CD4-positive, CD25-positive, alpha-beta regulatory T cell (primary cell): Measurements from ENCODE around the gene SLC15A1. TPM values are rescaled to one million over a fixed set of nuclear protein-coding genes. Genes with fewer than 3 reads are reported as not detected.

Experiments
- ATAC-seq, 2 donors: fragments of 150-1000 bp; cut with Tn5 transposase; one replicate each; pipeline ENCODE4 v1.10.0; 2021; ENCODE audit warnings: low read depth in 2 of 2, moderate number of reproducible peaks in 2 of 2, moderate library complexity in 1 of 2
- DNase-seq, 3 donors: peaks; one replicate each; pipeline versions ENCODE4 v3.0.0 to v3.0.0-alpha.2; 2012 to 2022; ENCODE audit warnings: mixed read lengths in 1 of 3
- H3K27ac ChIP-seq: one replicate; pipeline ENCODE4 v1.7.0; 2013; ENCODE audit warnings: mild to moderate bottlenecking, low read length; ENCODE audit not compliant: insufficient read depth, poor library complexity, severe bottlenecking
- H3K27me3 ChIP-seq: one replicate; pipeline ENCODE4 v1.7.0; 2013; ENCODE audit warnings: low read length; ENCODE audit not compliant: control insufficient read depth, insufficient read depth
- H3K36me3 ChIP-seq: one replicate; pipeline ENCODE4 v1.7.0; 2013; ENCODE audit warnings: mild to moderate bottlenecking, low read length, moderate library complexity; ENCODE audit not compliant: control insufficient read depth, insufficient read depth
- H3K4me1 ChIP-seq: 2 replicates; pipeline ENCODE4 v1.7.0; 2013; ENCODE audit warnings: mild to moderate bottlenecking, low read length; ENCODE audit not compliant: insufficient read depth, control insufficient read depth, poor library complexity, severe bottlenecking
- H3K4me3 ChIP-seq: one replicate; pipeline ENCODE4 v1.7.0; 2013; ENCODE audit warnings: low read depth, mild to moderate bottlenecking, low read length, moderate library complexity
- H3K9me3 ChIP-seq, 2 experiments: 1 replicate in 1 of 2; 2 replicates in 1 of 2; pipeline ENCODE4 v1.7.0; 2013; ENCODE audit warnings: low read length in 2 of 2, mild to moderate bottlenecking in 1 of 2, moderate library complexity in 1 of 2; ENCODE audit not compliant: control insufficient read depth in 2 of 2
- H3K27ac Mint-ChIP-seq, 3 donors: one replicate each; pipeline ENCODE4 v1.8.0; 2020 to 2022; ENCODE audit warnings: mild to moderate bottlenecking in 3 of 3, mixed read lengths in 3 of 3, moderate library complexity in 2 of 3
- H3K27me3 Mint-ChIP-seq: one replicate; pipeline ENCODE4 v1.8.0; 2022; ENCODE audit warnings: mild to moderate bottlenecking, mixed read lengths
- H3K36me3 Mint-ChIP-seq: one replicate; pipeline ENCODE4 v1.8.0; 2020; ENCODE audit warnings: mixed read lengths
- H3K4me1 Mint-ChIP-seq, 4 donors: one replicate each; pipeline ENCODE4 v1.8.0; 2020 to 2022; ENCODE audit warnings: mixed read lengths in 4 of 4, mild to moderate bottlenecking in 1 of 4
- H3K4me3 Mint-ChIP-seq, 4 donors: one replicate each; pipeline ENCODE4 v1.8.0; 2020 to 2022; ENCODE audit warnings: mild to moderate bottlenecking in 4 of 4, mixed read lengths in 4 of 4, moderate library complexity in 3 of 4
- H3K9me3 Mint-ChIP-seq, 7 donors: one replicate each; pipeline ENCODE4 v1.8.0; 2020 to 2022; ENCODE audit warnings: mixed read lengths in 7 of 7, mild to moderate bottlenecking in 3 of 7, moderate library complexity in 2 of 7
- polyA plus RNA-seq, 4 donors: library from polyadenylated mRNA; unstranded; fragments of 300-500 nt; fragmentation: Illumina TruSeq; gene quantifications; one replicate each; pipeline ENCODE4 v1.2.3, GENCODE V29; 2021
- total RNA-seq: library from RNA; stranded (reverse); gene quantifications from one replicate; pipeline ENCODE4 v1.2.3, GENCODE V29; 2022

SLC15A1 gene
- total and polyA plus RNA-seq, 5 donors from 2014 or later, result not detected

DNA sequence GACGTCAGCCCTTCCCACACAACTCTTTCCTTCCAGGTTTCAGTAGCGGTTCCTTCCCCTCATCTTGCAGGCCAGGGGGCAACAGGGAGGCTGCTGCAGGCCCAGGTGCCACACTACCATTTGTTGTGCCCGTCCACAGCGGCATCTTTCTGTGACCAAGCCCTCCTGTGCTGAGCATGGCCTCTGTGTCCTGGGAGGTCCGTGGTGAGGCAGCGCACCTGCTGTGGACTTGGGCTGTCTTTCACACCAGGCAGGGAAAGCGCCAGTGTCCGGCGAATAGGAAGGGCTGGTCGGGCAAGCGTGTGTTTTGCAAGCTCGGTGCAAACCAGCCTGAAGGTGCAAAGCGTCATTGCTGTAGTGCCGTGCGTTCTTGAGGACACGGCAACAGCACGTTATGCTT is 21.4 kb downstream of the SLC15A1 start:
- Mint-ChIP-seq H3K36me3 (no peaks in the 10 kb centered on the region), H3K27me3 (peaks cover 26% of the 10 kb centered on the region), H3K27ac (no peak overlapping the region), H3K4me3 (no peak overlapping the region), H3K9me3 (peaks cover 0 to 7% (median 3%) of the 10 kb centered on the region in 7 donors), H3K4me1 (no peaks in the 10 kb centered on the region)
- DNase-seq (no peak), ATAC-seq (no peak)
- Histone ChIP-seq H3K27ac (no peak overlapping the region), H3K36me3 (no peaks in the 10 kb centered on the region), H3K9me3 (no peaks in the 10 kb centered on the region), H3K27me3 (no peaks in the 10 kb centered on the region), H3K4me1 (no peaks in the 10 kb centered on the region), H3K4me3 (no peak overlapping the region)

DNA sequence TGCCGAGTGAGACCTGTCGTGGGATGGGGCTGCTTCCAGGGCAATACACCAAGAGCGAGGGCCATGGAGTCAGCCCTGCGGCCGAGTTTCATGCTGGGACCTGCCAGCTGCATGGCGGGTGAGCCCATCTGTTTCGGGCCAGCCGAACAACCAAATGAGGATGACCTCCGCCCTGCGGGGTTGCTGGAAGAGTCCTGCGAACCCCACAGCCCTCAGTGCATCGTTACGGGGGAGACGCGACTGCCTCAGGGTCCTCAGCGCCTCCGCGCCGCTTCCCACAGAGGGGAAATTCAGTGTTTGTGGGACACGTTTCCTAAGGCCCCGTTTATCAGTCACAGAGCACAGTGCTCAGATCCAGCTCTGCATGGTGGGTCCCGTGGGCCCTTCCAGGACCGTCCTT is 22.0 kb downstream of the SLC15A1 start:
- DNase-seq (no peak), ATAC-seq (no peak)
- Mint-ChIP-seq H3K4me3 (no peak overlapping the region), H3K27me3 (peaks cover 26% of the 10 kb centered on the region), H3K4me1 (no peaks in the 10 kb centered on the region), H3K27ac (no peak overlapping the region), H3K36me3 (no peaks in the 10 kb centered on the region), H3K9me3 (peaks cover 0 to 5% (median 2%) of the 10 kb centered on the region in 7 donors)
- Histone ChIP-seq H3K27ac (no peak overlapping the region), H3K4me3 (no peak overlapping the region), H3K9me3 (no peaks in the 10 kb centered on the region), H3K36me3 (no peaks in the 10 kb centered on the region), H3K27me3 (no peaks in the 10 kb centered on the region), H3K4me1 (no peaks in the 10 kb centered on the region)

DNA sequence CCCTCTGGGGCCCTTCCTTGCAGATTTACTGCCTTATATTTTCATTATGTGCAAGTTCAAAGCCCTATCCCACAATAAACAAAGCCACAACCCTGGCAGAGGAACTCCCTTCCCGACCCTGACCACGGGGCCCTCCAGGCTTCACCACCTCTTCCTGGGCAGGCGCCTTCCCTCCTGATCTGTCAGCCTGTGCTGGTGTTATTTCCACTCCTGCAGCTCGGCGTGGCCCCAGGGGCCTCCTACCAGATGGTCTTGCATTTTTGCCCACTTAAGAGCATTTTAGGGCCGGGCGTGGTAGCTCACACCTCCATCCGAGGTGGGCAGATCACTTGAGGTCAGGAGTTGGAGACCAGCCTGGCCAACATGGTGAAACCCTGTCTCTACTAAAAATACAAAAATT is 22.8 kb downstream of the SLC15A1 start:
- no peak overlapping the region for H3K4me3 ChIP-seq
- H3K27me3 ChIP-seq, result no peaks in the 10 kb centered on the region
- H3K4me1 Mint-ChIP-seq, result no peaks in the 10 kb centered on the region
- H3K4me1 ChIP-seq, result no peaks in the 10 kb centered on the region
- no peaks in the 10 kb centered on the region for H3K36me3 Mint-ChIP-seq
- H3K27me3 Mint-ChIP-seq, result peaks cover 26% of the 10 kb centered on the region
- H3K36me3 ChIP-seq, result no peaks in the 10 kb centered on the region
- H3K9me3 Mint-ChIP-seq, result peaks cover 0 to 5% (median 2%) of the 10 kb centered on the region in 7 donors
- no peak for DNase-seq
- no peaks in the 10 kb centered on the region for H3K9me3 ChIP-seq
- ATAC-seq, result no peak
- no peak overlapping the region for H3K27ac Mint-ChIP-seq
- H3K27ac ChIP-seq, result no peak overlapping the region
- no peak overlapping the region for H3K4me3 Mint-ChIP-seq

DNA sequence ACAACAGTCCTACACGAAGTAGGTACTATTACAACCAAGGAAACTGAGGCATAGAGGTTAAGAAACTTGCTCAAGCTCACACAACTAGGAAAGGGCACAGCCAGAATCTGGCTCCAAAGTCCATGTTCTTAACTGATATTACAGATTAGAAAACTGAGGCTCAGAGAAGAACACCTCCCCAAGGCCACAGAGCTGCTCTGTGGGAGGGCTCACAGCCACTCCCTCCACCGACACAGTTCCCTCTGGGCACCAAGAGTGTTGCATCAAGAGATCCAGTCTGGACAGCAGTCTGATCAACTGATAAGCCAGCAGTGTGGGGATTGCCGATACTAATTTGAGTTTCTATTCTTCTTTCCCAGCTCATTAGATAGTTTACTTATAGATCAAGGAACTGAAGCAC is 29.5 kb downstream of the SLC15A1 start:
- no peaks in the 10 kb centered on the region for H3K4me1 ChIP-seq
- no peak overlapping the region for H3K4me3 ChIP-seq
- no peaks in the 10 kb centered on the region for H3K9me3 ChIP-seq
- peaks cover 3% of the 10 kb centered on the region for H3K27me3 ChIP-seq
- no peak for DNase-seq
- Mint-ChIP-seq H3K9me3 (peaks cover 0 to 4% (median 0%) of the 10 kb centered on the region in 7 donors), H3K27me3 (peaks cover 25% of the 10 kb centered on the region), H3K36me3 (no peaks in the 10 kb centered on the region), H3K27ac (no peak overlapping the region), H3K4me3 (no peak overlapping the region), H3K4me1 (no peaks in the 10 kb centered on the region)
- H3K36me3 ChIP-seq, result no peaks in the 10 kb centered on the region
- H3K27ac ChIP-seq, result no peak overlapping the region
- no peak for ATAC-seq

DNA sequence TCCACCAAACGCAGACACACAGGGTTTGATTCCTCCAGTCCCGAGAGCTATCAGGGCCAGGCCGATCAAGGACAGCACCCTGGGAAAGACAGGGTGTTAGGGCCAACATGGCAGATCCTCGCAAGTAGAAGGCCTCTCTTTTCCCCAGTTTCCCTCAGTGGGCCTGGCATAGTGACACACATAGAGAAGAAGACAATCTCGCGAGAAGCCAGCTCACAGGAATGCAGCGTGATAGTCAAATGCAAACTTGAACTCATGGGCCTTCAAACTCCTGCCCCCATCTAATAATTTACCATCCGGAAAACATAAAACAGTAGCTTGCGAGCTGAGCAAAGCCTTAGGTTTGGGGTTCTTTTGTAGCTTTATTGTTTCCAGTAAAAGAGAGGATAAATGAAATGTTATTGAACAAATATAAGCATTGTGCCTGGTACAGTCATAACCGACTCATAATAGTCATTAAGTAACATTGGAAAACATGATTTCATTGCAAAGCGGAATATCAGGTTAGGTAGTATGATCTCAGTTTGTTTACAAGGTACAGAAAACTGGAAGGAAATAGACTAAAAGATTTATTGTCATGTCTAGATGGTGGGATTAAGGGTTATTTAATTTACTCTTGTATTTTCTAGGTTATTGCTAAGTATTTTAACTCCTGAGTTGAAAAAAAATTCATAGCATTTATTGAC is 30.5 kb downstream of the SLC15A1 start:
- no peaks in the 10 kb centered on the region for H3K9me3 ChIP-seq
- no peaks in the 10 kb centered on the region for H3K36me3 Mint-ChIP-seq
- DNase-seq (no peak), ATAC-seq (no peak)
- no peaks in the 10 kb centered on the region for H3K4me1 ChIP-seq
- no peak overlapping the region for H3K27ac Mint-ChIP-seq
- peaks cover 3% of the 10 kb centered on the region for H3K27me3 ChIP-seq
- no peak overlapping the region for H3K4me3 ChIP-seq
- peaks cover 0 to 4% (median 0%) of the 10 kb centered on the region in 7 donors for H3K9me3 Mint-ChIP-seq
- no peak overlapping the region for H3K4me3 Mint-ChIP-seq
- no peaks in the 10 kb centered on the region for H3K36me3 ChIP-seq
- no peaks in the 10 kb centered on the region for H3K4me1 Mint-ChIP-seq
- H3K27ac ChIP-seq, result no peak overlapping the region
- peaks cover 16% of the 10 kb centered on the region for H3K27me3 Mint-ChIP-seq

DNA sequence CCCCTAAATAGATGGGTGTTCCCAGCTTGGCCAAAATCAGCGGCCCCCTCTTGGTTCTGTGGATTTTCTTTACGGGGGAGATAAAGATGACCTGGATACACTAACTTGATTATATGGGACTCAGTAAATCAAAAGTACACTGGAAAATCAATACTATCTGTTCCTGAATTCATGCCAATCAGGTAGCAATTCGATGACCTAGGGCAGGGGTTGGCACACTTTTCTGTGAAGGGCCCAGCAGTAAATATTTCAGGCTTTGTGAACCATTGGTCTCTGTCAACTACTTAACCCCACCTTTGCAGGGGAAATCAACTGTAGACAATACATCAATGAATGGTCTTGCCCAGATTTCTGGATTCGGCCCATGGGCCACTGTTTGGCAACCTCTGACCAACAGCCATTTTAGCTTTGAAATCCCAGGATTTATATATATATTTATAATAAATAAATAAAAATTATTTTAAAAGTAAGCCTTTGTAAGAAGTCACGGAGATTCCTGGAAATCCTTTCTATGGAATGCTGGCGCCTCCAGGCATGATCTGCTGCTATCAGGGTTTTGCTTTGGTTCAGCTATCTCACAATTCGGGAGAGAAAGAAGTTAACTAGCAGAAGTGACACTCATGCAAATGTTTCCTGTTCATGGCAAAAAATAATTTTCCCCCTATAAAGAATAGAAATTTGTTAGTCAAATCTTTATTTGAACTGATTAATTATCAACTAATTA is 32.8 kb downstream of the SLC15A1 start:
- ATAC-seq, result no peak
- no peaks in the 10 kb centered on the region for H3K36me3 Mint-ChIP-seq
- H3K9me3 Mint-ChIP-seq, result peaks cover 0 to 4% (median 0%) of the 10 kb centered on the region in 7 donors
- no peak overlapping the region for H3K27ac ChIP-seq
- peaks cover 3% of the 10 kb centered on the region for H3K27me3 ChIP-seq
- no peaks in the 10 kb centered on the region for H3K9me3 ChIP-seq
- H3K4me1 ChIP-seq, result no peaks in the 10 kb centered on the region
- DNase-seq, result no peak
- no peak overlapping the region for H3K4me3 ChIP-seq
- no peak overlapping the region for H3K4me3 Mint-ChIP-seq
- H3K4me1 Mint-ChIP-seq, result no peaks in the 10 kb centered on the region
- H3K27ac Mint-ChIP-seq, result no peak overlapping the region
- H3K36me3 ChIP-seq, result no peaks in the 10 kb centered on the region
- H3K27me3 Mint-ChIP-seq, result peaks cover 16% of the 10 kb centered on the region

DNA sequence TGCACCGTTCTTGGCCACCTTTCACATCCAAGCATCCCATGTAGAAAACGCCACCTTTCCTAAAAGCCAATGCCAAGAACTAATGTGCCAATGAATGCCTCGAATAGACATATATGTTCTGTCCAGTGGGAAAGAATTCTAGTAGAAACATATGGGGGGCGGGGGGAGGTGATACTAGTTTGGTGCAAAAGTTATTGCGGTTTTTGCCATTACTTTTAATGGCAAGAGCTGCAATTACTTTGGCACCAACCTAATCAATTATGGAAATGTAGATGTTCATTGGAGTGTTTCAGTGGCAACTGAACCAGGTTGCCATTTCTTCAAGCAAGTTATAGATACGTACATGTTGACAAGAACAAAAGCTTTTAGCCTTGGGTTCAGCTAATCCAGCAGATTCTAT is 34.6 kb downstream of the SLC15A1 start:
- Histone ChIP-seq H3K4me1 (no peaks in the 10 kb centered on the region), H3K27ac (no peak overlapping the region), H3K36me3 (no peaks in the 10 kb centered on the region), H3K4me3 (no peak overlapping the region), H3K9me3 (no peaks in the 10 kb centered on the region), H3K27me3 (peaks cover 3% of the 10 kb centered on the region)
- no peak overlapping the region for H3K4me3 Mint-ChIP-seq
- H3K36me3 Mint-ChIP-seq, result no peaks in the 10 kb centered on the region
- peaks cover 0 to 4% (median 0%) of the 10 kb centered on the region in 7 donors for H3K9me3 Mint-ChIP-seq
- no peak overlapping the region for H3K27ac Mint-ChIP-seq
- H3K27me3 Mint-ChIP-seq, result peaks cover 17% of the 10 kb centered on the region
- DNase-seq (no peak), ATAC-seq (no peak)
- H3K4me1 Mint-ChIP-seq, result no peaks in the 10 kb centered on the region

DNA sequence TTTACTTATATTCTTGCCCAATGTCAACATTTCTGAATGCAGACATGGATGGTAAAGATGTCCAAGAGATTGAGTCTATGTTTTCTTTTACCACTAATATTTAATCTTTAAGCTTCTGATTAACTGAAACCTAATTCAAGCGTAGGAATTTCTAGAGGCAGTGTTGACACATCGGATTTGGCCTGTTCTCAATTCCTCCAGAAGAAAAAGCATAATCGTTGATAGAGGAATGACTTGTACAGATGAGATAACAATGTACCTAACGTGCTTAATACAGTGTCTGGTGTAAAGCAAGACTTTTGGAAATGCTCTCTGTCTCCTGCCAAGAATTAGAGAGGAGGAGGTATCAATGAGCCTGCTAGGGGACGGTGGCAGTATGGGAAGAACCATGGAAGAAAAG is 35.2 kb downstream of the SLC15A1 start:
- Histone ChIP-seq H3K36me3 (no peaks in the 10 kb centered on the region), H3K4me1 (no peaks in the 10 kb centered on the region), H3K9me3 (no peaks in the 10 kb centered on the region), H3K27me3 (peaks cover 3% of the 10 kb centered on the region), H3K4me3 (no peak overlapping the region), H3K27ac (no peak overlapping the region)
- no peaks in the 10 kb centered on the region for H3K36me3 Mint-ChIP-seq
- H3K9me3 Mint-ChIP-seq, result peaks cover 0 to 4% (median 0%) of the 10 kb centered on the region in 7 donors
- DNase-seq (no peak), ATAC-seq (no peak)
- H3K27ac Mint-ChIP-seq, result peak overlapping the region in 1 of 3 donors; percentile 78
- H3K27me3 Mint-ChIP-seq, result peaks cover 11% of the 10 kb centered on the region
- H3K4me1 Mint-ChIP-seq, result no peaks in the 10 kb centered on the region
- H3K4me3 Mint-ChIP-seq, result no peak overlapping the region
